22Rv1 (cell line): ENCODE data around the gene ZNF579.

Source experiments
- H3K27ac ChIP-seq: fragments of 450-650 bp; 2 replicates; pipeline ENCODE4 v1.5.1; 2017
- CTCF ChIP-seq: fragments of 450-650 bp; IDR thresholded peaks from 2 replicates; pipeline ENCODE4 v1.5.1; 2017; ENCODE audit warnings: mild to moderate bottlenecking
- ZFX ChIP-seq: fragments of 450-650 bp; IDR thresholded peaks from 2 replicates; pipeline ENCODE4 v1.6.1; 2017; ENCODE audit warnings: antibody characterized with exemption, borderline replicate concordance

The ZNF579 gene

GRCh38 chr19:55580628-55581144 is at the start of gene ZNF579:
Gene ZNF579 (minus strand): TSS chr19:55580848. CDS start chr19:55579639, 1,209 bp downstream.
- TF ChIP-seq ZFX (no peak), CTCF (no peak)
- peak within 1 kb of the TSS; percentile 92 for H3K27ac ChIP-seq

GRCh38 chr19:55626350-55626749 is 45.7 kb upstream of the ZNF579 start:
- no peak for TF ChIP-seq CTCF
- TF ChIP-seq ZFX: no peak
- H3K27ac ChIP-seq: no peak overlapping the region

GRCh38 chr19:55625004-55625326 is 44.3 kb upstream of the ZNF579 start:
- TF ChIP-seq CTCF (no peak), ZFX (no peak)
- H3K27ac ChIP-seq: peak overlapping the region; percentile 86

GRCh38 chr19:55624109-55625003 is 43.7 kb upstream of the ZNF579 start, which contains the start of gene ZNF784:
Gene ZNF784 (minus strand): TSS chr19:55624566. CDS start chr19:55624561, 5 bp downstream.
- TF ChIP-seq ZFX: no peak
- no peak for TF ChIP-seq CTCF
- peak within 1 kb of the TSS; percentile 86 for H3K27ac ChIP-seq

GRCh38 chr19:55623561-55623960 is 42.9 kb upstream of the ZNF579 start:
- TF ChIP-seq CTCF (no peak), ZFX (no peak)
- peak overlapping the region; percentile 86; the same call in 1 of the 2 replicates for H3K27ac ChIP-seq

- H3K27ac ChIP-seq: no peak overlapping the region
- TF ChIP-seq ZFX (no peak), CTCF (no peak)
Measured at GRCh38 chr19:55623130-55623529, 42.5 kb upstream of the ZNF579 start.

GRCh38 chr19:55622242-55622969 is 41.8 kb upstream of the ZNF579 start:
- TF ChIP-seq CTCF (no peak), ZFX (no peak)
- no peak overlapping the region for H3K27ac ChIP-seq
